Natural killer cell treated with Interleukin-12 subunit alpha and Interleukin-12 subunit beta and Interleukin-15 and Interleukin-18, amount 100 ng/mL, for 72 hours (primary cell): Measurements from ENCODE around the gene INSYN2A. TPM values are rescaled to one million over a fixed set of nuclear protein-coding genes. Genes with fewer than 3 reads are reported as not detected.

ENCODE experiments used
- ATAC-seq, 2 donors: fragments of 150-1000 bp; cut with Tn5 transposase in 1 of 2; sonication (Bioruptor Pico), chemical (Tn5 transposase) in 1 of 2; 2 replicates each; pipeline ENCODE4 v1.10.0; 2021
- DNase-seq: peaks from one replicate; pipeline ENCODE4 v3.0.0; 2022; ENCODE audit warnings: low spot score
- H3K27ac Mint-ChIP-seq, 2 donors: 1 replicate in 1 of 2; 2 replicates in 1 of 2; pipeline ENCODE4 v1.8.0; 2022; ENCODE audit warnings: mixed read lengths in 2 of 2, mild to moderate bottlenecking in 1 of 2, moderate library complexity in 1 of 2
- H3K27me3 Mint-ChIP-seq, 2 donors: 1 replicate in 1 of 2; 2 replicates in 1 of 2; pipeline ENCODE4 v1.8.0; 2022; ENCODE audit warnings: mixed read lengths in 2 of 2
- H3K36me3 Mint-ChIP-seq: one replicate; pipeline ENCODE4 v1.8.0; 2022; ENCODE audit warnings: mixed read lengths
- H3K4me1 Mint-ChIP-seq, 2 donors: 1 replicate in 1 of 2; 2 replicates in 1 of 2; pipeline ENCODE4 v1.8.0; 2022; ENCODE audit warnings: low read depth in 2 of 2, mixed read lengths in 2 of 2, mild to moderate bottlenecking in 1 of 2
- H3K4me3 Mint-ChIP-seq: one replicate; pipeline ENCODE4 v1.8.0; 2022; ENCODE audit warnings: mixed read lengths
- H3K9me3 Mint-ChIP-seq: 2 replicates; pipeline ENCODE4 v1.8.0; 2022; ENCODE audit warnings: mixed read lengths
- total RNA-seq, 2 donors: library from RNA; stranded (reverse); gene quantifications; one replicate each; pipeline ENCODE4 v1.2.3, GENCODE V29; 2022

Gene INSYN2A
- total RNA-seq, 2 donors from 2014 or later, result not detected

DNA sequence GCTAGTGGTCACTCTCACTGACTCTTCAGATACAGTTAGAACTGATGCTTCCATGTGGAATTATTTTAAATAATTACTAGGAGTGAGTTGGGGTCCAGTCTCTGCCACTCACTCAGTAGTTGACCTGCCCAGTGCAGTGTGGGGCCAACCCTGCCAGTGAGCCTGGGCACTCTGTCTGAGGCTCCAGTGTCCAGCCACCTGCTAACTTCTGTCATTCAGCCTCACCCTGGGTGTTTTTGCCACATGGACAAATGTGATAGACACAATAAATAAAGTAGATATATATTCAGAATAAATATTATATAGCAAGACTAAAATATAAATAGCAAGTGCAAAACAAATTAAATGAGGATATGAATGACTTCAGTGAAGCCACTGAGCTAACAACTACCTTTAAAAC, 7.2 kb downstream of the INSYN2A start:
- Mint-ChIP-seq H3K4me1 (no peaks in the 10 kb centered on the region), H3K9me3 (no peaks in the 10 kb centered on the region), H3K4me3 (no peak overlapping the region), H3K36me3 (no peaks in the 10 kb centered on the region), H3K27me3 (peaks cover 36 to 38% of the 10 kb centered on the region in 2 donors), H3K27ac (no peak overlapping the region)
- no peak for DNase-seq
- ATAC-seq, result no peak

DNA sequence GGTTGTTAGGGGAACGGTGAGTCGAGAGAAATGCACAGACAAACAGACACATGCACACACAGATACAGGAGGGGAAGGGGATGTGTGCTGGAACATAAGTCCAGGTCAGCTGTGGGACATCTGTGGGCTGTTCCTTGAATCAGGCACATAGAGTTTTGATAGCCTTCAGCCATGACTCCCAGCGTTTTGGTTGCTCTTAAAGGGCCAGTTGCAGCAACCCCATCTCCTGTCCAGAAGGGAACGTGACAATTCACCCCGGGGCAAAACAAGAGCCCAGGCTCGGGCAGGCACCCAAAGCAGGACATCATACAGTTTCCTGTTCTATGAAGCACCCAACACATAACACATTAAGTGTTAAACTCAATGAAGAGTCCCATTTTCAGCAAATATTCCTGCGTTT, 9.6 kb downstream of the INSYN2A start:
- H3K36me3 Mint-ChIP-seq, result no peaks in the 10 kb centered on the region
- no peaks in the 10 kb centered on the region for H3K4me1 Mint-ChIP-seq
- no peak overlapping the region for H3K4me3 Mint-ChIP-seq
- no peaks in the 10 kb centered on the region for H3K9me3 Mint-ChIP-seq
- H3K27me3 Mint-ChIP-seq, result peaks cover 26 to 27% of the 10 kb centered on the region in 2 donors
- ATAC-seq (no peak), DNase-seq (no peak)
- H3K27ac Mint-ChIP-seq, result no peak overlapping the region

DNA sequence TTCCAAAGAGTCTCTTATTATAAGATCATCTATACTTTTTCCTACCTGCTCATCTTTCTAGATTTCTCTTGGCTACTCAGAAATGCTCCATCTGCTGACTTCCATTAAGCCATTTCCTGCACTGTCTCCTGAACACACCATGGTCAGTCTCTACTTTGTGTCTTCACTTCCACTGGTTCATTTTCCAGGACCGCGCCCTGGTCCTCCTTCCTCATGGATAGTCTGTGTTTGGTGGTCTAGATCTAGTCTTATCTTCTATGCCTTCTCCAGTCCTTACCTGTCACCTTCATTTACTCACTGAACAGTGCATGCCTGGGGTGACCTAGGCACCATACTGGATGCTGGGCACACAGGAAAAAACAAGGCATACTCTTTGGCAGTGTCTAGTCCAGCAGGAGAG, 11.8 kb downstream of the INSYN2A start:
- Mint-ChIP-seq H3K9me3 (no peaks in the 10 kb centered on the region), H3K4me1 (no peaks in the 10 kb centered on the region), H3K27ac (no peak overlapping the region), H3K36me3 (no peaks in the 10 kb centered on the region), H3K4me3 (no peak overlapping the region), H3K27me3 (peaks cover 12 to 16% of the 10 kb centered on the region in 2 donors)
- ATAC-seq (no peak), DNase-seq (no peak)

DNA sequence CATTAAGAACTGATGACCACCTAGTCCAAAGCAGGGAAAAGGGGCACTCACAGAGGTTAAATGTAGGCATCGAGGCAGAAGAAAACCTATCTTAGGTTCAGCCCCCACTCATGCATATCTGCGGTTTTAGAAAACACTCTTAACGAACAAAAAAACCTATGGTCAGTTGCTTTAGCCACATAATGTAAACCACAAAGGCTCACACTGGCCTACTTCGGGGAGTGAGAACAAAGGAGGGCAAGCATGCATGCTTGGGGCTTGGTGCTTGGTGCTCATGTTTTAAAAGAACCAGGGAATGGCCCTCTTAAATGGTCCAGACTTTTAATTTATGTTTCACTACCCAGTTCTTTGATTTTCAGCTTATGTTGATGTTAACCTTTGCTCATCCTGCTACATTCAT, 14.2 kb downstream of the INSYN2A start:
- ATAC-seq, result no peak
- no peaks in the 10 kb centered on the region for H3K4me1 Mint-ChIP-seq
- H3K36me3 Mint-ChIP-seq, result no peaks in the 10 kb centered on the region
- no peak for DNase-seq
- no peaks in the 10 kb centered on the region for H3K9me3 Mint-ChIP-seq
- peaks cover 10 to 12% of the 10 kb centered on the region in 2 donors for H3K27me3 Mint-ChIP-seq
- no peak overlapping the region for H3K4me3 Mint-ChIP-seq
- no peak overlapping the region for H3K27ac Mint-ChIP-seq

DNA sequence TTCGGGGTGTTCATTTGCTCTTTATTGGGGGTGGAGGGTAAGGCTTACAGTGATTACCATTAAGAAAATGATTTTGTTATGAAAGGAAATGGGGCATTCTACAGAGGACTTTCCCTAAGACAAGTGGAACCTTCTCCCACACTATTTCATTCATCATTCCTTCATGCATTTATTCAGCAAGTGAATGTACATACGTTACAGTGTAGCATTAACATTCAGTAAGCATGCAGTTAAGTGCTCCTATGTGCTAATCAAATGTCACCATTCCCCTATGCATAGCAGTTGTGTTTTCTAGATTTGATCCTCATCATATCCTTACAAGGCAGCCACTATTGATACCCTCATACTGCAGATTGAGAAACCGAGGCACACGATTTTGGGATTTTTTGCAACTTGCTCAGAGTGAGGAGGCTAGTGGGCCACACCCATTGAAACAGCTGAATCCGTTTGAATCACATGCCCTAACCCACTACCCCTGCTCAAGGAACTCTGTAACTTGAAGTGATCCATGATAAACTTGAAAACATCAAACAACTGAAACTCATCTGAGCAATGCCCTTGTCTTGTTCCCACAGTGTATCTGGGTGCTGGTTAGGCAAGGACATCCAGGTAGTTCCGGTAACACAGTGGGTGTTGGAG, 16.7 kb downstream of the INSYN2A start:
- ATAC-seq (no peak), DNase-seq (no peak)
- Mint-ChIP-seq H3K4me1 (no peaks in the 10 kb centered on the region), H3K27me3 (peaks cover 5 to 9% of the 10 kb centered on the region in 2 donors), H3K9me3 (no peaks in the 10 kb centered on the region), H3K36me3 (no peaks in the 10 kb centered on the region), H3K27ac (no peak overlapping the region), H3K4me3 (no peak overlapping the region)

DNA sequence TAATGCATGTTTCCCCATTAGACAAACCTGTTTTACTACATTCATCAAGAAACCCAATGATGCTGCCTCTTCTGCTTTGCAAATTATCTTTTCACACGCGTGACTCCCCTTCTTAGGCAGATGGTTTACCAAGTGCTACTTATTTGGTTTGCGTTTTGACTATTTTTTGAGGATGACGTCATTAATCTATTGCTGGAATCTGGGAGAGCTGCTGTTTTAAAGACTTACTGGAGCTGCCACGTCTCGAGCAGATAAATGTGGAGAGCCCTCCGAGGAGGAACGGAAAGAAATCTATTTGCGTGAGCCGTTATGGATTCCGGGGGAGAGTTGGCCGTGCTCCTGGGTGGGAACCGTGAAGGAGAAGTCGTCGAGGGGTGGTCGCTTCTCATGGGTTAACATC, 19.7 kb downstream of the INSYN2A start:
- ATAC-seq (no peak), DNase-seq (no peak)
- H3K27me3 Mint-ChIP-seq, result peaks cover 0 to 6% of the 10 kb centered on the region in 2 donors
- H3K9me3 Mint-ChIP-seq, result no peaks in the 10 kb centered on the region
- H3K27ac Mint-ChIP-seq, result no peak overlapping the region
- no peaks in the 10 kb centered on the region for H3K36me3 Mint-ChIP-seq
- no peaks in the 10 kb centered on the region for H3K4me1 Mint-ChIP-seq
- no peak overlapping the region for H3K4me3 Mint-ChIP-seq

DNA sequence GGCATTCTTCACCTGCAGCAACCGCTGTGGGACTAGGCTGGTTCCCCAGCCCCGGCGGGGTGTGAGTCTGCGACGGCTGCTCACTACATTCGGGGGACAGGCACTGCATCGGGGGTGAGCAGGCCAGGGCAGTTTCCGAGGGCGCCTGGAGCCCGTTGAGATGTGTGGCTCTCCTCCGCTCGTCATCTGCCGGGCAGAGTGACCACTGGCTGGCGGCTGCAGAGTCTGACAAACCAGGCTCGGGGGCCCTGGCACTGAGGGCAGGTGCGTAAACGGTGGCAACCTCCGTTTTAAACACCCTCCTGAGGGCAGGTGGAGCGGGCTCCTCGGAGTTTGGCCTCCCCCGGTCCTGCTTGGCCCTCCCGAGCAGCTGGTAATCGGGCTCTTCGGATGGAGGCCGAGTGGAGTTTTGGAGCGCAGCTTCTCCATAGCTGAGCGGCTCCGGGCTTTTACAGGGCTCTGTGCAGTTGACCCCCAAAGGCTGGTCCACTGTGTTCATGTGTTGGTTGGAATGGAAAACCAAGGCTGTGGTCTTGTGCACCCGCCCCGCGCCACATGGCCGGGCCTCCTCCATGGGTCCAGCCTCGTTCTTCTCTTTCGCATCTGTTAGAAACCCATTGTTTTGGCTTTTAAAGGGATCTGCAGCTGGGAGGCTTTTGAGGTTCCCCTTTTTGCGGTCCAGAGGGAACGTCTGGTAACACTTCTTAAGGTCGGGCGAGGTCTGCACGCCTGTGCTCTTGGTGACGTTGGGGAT, 20.9 kb downstream of the INSYN2A start:
- Mint-ChIP-seq H3K9me3 (no peaks in the 10 kb centered on the region), H3K4me3 (no peak overlapping the region), H3K27ac (no peak overlapping the region), H3K36me3 (no peaks in the 10 kb centered on the region), H3K27me3 (peaks cover 0 to 6% of the 10 kb centered on the region in 2 donors), H3K4me1 (no peaks in the 10 kb centered on the region)
- DNase-seq, result no peak
- no peak for ATAC-seq

DNA sequence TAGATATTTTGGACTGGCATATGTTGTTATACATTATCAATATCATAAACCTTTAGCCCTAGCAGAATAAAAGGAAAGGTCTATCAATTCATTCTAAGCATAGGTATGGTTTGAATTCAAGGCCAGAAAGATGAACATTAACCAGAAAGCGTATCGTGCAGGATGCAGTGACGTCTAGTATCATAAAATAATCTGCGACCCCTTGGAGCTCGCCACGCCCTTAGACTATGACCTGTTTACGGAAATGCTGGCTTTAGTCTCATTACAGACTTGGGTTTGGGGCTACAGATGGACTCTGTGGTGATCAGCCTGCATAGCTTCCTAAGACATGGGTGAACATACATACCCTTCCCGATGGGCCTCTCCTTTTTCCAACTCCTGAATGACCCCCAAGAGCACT, 21.5 kb downstream of the INSYN2A start:
- Mint-ChIP-seq H3K4me1 (no peaks in the 10 kb centered on the region), H3K27me3 (peaks cover 0 to 6% of the 10 kb centered on the region in 2 donors), H3K4me3 (no peak overlapping the region), H3K27ac (no peak overlapping the region), H3K36me3 (no peaks in the 10 kb centered on the region), H3K9me3 (no peaks in the 10 kb centered on the region)
- ATAC-seq (no peak), DNase-seq (no peak)

DNA sequence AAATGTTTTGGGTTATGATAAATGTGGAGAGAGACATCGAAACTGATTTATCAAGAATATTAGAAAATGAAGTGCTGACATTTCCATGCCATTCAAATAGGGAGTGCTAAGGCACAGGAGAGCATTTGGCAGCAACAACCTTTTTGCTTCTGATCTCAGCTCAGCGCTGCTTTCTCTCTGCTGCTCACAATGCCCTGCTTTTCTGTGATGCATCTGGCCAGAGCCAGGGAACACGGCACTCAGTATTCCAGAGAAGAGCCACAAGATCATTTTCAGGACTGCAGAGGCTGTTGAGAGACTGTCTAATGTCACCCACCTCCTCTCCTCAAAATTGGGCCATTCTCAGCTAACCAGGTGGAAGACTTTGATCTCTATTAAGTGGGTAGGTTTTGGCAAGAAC, 28.1 kb downstream of the INSYN2A start:
- no peak for ATAC-seq

DNA sequence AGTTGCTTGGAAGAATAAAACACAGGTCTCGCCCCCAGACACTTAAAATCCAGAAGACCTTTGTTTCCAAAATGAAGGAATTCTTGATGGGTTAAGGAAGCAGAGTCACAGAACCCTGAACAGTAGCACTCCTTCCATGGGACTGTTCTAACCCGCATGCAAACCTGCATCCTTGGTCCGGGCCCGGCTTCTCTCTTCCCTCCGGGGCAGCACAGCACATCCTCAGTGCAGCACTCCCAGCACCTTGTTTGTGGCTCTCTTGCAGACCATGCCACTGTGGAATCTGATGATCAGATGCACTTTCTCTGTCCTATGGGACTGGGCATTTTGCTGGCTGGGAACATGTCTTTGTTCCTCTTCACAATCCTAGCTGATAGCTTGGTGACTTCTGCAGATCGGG, 33.5 kb downstream of the INSYN2A start:
- peaks cover 15% of the 10 kb centered on the region in 2 donors for H3K27me3 Mint-ChIP-seq
- ATAC-seq, result no peak
- H3K27ac Mint-ChIP-seq, result no peak overlapping the region
- no peaks in the 10 kb centered on the region for H3K36me3 Mint-ChIP-seq
- DNase-seq, result no peak
- no peak overlapping the region for H3K4me3 Mint-ChIP-seq
- no peaks in the 10 kb centered on the region for H3K9me3 Mint-ChIP-seq
- no peaks in the 10 kb centered on the region for H3K4me1 Mint-ChIP-seq

More for the DNA sequence above, 28.1 kb downstream of the INSYN2A start:
- no peak overlapping the region for H3K27ac Mint-ChIP-seq
- H3K27me3 Mint-ChIP-seq, result peaks cover 0 to 6% of the 10 kb centered on the region in 2 donors
- H3K4me3 Mint-ChIP-seq, result no peak overlapping the region
- H3K36me3 Mint-ChIP-seq, result no peaks in the 10 kb centered on the region
- H3K4me1 Mint-ChIP-seq, result no peaks in the 10 kb centered on the region
- DNase-seq, result no peak
- no peaks in the 10 kb centered on the region for H3K9me3 Mint-ChIP-seq

DNA sequence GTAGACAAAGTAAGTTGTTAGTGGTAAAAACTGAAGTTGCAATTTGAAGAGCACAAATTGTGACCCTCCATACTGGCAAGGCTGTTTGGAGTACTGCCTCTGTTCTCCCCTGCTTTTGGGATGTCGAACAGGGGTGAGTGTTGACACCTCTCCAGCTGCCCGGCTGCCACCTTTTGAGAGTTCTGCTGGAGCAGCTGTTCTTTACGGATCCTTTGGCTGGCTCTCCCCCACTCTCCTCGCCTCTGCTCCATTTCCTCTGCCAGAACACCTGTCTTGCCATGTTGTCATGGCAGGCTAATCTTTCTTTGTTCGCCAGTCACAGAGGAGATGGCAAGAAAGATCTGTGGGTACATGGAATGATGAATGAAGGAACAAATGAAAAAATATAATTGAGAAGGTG, 34.9 kb downstream of the INSYN2A start:
- Mint-ChIP-seq H3K27me3 (peaks cover 15 to 22% of the 10 kb centered on the region in 2 donors), H3K9me3 (no peaks in the 10 kb centered on the region), H3K4me1 (no peaks in the 10 kb centered on the region), H3K27ac (no peak overlapping the region), H3K4me3 (no peak overlapping the region), H3K36me3 (no peaks in the 10 kb centered on the region)
- ATAC-seq (no peak), DNase-seq (no peak)

DNA sequence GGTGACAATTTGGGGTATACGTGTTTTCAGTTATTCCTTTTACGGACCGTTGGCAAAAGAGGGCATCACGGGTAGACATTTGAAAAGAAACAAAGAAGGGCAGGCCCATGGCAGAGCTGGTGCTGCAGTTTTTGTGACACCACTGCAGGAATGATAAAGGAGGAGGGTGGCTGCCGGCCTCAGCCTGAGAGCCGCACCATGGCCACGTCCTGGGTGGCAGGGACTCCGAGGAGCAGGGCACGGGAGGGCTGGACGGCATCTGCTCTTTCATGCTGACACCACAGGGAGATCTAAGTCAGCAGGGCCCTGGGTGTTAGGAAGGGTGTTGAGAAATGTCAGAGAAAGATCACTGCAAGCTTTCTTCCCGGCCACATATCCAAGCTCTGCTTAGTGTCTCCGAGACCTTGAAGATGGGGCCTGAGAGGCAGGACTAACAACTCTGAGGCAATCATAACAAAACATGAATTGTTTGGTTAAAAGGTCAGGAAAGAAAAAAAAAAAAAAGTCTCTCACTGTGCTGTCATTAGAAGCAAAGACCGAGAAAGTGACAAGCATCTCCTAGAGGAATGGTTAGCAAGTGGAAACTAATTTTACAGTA, 36.6 kb downstream of the INSYN2A start:
- H3K4me3 Mint-ChIP-seq, result no peak overlapping the region
- H3K27ac Mint-ChIP-seq, result no peak overlapping the region
- no peaks in the 10 kb centered on the region for H3K4me1 Mint-ChIP-seq
- no peaks in the 10 kb centered on the region for H3K36me3 Mint-ChIP-seq
- H3K27me3 Mint-ChIP-seq, result peaks cover 18 to 29% of the 10 kb centered on the region in 2 donors
- ATAC-seq, result no peak
- H3K9me3 Mint-ChIP-seq, result no peaks in the 10 kb centered on the region
- DNase-seq, result no peak

DNA sequence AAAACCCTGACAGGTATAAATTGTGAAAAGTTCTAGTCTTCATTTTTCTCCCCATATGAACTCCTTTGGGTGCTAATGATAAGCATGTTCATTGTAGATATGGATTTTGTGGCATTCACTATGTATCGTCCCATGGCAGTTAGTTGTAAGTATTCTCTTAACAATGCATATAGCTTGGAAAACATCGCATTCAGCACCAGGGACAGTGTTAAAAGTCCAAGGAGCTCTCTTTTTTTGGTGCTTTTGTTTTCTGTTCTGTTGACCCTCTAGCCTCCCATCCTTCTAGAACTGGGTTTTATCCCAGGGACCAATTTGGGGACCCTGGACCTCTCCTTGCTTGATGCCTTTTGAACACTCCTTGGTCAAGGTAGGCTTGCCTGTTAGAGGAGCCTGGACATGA, 37.7 kb downstream of the INSYN2A start:
- Mint-ChIP-seq H3K9me3 (no peaks in the 10 kb centered on the region), H3K36me3 (no peaks in the 10 kb centered on the region), H3K4me3 (no peak overlapping the region), H3K4me1 (no peaks in the 10 kb centered on the region), H3K27me3 (peaks cover 18 to 29% of the 10 kb centered on the region in 2 donors), H3K27ac (no peak overlapping the region)
- ATAC-seq, result no peak
- no peak for DNase-seq

DNA sequence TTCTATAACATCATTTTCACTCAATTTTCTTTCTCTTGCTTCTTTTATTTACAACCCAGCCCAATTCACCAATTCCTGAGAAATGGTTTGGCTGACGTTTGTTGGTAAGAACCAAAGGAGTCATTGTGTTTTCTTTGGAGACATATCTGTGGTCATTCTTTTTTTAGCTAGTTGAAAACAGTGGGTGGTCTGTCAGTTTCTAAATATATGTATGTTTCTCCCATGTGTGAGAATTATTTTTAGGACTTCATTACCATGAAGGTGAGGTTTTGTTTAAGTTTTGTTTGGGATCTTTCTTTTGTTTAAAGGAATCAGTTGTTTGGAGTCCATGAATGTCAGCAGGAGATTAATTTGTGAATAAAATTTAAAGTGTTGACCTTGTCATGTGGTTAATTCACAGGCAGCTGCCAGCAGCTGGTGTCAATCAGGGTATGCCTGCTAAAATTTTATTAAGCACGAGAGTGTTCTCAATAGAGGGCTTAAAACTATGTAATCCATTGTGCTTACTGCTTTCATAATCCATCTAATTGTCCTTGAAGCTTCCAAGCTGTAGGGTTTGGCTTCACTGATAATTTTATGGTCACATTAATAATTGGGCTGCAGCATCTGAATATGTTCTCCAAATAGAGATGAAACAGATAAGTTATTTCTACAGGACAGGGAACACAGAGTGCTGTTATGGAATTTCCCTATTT, 38.7 kb downstream of the INSYN2A start:
- no peak for ATAC-seq
- Mint-ChIP-seq H3K4me1 (no peaks in the 10 kb centered on the region), H3K27me3 (peaks cover 15 to 29% of the 10 kb centered on the region in 2 donors), H3K4me3 (no peak overlapping the region), H3K27ac (no peak overlapping the region), H3K9me3 (no peaks in the 10 kb centered on the region), H3K36me3 (no peaks in the 10 kb centered on the region)
- no peak for DNase-seq
